ENCODE results near the gene DDX24. TPM values are rescaled to one million over a fixed set of nuclear protein-coding genes. Genes with fewer than 3 reads are reported as not detected.
A peak's percentile ranks its signal among the peaks of the same experiment; 100 is the strongest.

DDX24 gene
- total and polyA plus RNA-seq, 12 donors: 221 to 616 (median 337) TPM

DNA sequence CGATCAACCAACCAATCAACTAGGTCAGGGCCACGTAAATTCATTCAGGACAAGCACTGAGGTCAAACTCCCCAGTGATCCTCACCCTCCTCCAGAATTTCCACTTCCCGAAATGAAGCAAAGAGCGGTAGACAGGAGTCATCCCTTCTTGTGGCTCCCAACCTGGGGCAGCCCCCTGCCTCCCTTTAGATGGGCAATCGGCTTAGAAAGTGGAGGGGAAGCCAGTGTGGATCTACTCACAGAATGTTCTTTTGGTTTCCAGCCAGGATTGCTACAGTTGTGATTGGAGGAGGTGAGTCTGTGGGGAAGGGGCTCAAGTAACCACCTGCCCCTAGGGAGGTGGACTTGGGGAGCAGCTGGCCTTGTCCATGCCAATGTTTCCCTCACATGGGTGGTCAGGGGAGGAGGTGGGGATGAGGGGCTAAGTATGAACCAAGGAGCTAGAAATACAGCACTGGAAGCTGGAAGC lies 33.6 kb upstream of the DDX24 start:
- DNase-seq: peak in 5 of 7 donors; percentile 31 to 52 (median 42)
- Histone ChIP-seq H3K4me1 (replicated peaks in 1 of 2) (peaks cover 48 to 52% of the 10 kb centered on the region in 2 donors), H3K36me3 (replicated peaks in 1 of 2) (no peaks in the 10 kb centered on the region), H3K9me3 (replicated peaks in 1 of 3) (no peaks in the 10 kb centered on the region), H3K27ac (peak overlapping the region in 4 of 5 donors; percentile 58 to 96 (median 72)), H3K27me3 (no peaks in the 10 kb centered on the region), H3K4me3 (no peak overlapping the region)
- intact Hi-C loops (cut with DNase I): no loop called here
- WGBS, 4 donors: 32 to 43% (median 34%) methylated on average over 5 of the region's 5 CpGs
- TF ChIP-seq, protein P1, sequence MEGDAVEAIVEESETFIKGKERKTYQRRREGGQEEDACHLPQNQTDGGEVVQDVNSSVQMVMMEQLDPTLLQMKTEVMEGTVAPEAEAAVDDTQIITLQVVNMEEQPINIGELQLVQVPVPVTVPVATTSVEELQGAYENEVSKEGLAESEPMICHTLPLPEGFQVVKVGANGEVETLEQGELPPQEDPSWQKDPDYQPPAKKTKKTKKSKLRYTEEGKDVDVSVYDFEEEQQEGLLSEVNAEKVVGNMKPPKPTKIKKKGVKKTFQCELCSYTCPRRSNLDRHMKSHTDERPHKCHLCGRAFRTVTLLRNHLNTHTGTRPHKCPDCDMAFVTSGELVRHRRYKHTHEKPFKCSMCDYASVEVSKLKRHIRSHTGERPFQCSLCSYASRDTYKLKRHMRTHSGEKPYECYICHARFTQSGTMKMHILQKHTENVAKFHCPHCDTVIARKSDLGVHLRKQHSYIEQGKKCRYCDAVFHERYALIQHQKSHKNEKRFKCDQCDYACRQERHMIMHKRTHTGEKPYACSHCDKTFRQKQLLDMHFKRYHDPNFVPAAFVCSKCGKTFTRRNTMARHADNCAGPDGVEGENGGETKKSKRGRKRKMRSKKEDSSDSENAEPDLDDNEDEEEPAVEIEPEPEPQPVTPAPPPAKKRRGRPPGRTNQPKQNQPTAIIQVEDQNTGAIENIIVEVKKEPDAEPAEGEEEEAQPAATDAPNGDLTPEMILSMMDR (IDR thresholded peaks at IDR 0.05): no peak
- no peak for TF ChIP-seq POLR2A (IDR thresholded peaks at IDR 0.05)

DNA sequence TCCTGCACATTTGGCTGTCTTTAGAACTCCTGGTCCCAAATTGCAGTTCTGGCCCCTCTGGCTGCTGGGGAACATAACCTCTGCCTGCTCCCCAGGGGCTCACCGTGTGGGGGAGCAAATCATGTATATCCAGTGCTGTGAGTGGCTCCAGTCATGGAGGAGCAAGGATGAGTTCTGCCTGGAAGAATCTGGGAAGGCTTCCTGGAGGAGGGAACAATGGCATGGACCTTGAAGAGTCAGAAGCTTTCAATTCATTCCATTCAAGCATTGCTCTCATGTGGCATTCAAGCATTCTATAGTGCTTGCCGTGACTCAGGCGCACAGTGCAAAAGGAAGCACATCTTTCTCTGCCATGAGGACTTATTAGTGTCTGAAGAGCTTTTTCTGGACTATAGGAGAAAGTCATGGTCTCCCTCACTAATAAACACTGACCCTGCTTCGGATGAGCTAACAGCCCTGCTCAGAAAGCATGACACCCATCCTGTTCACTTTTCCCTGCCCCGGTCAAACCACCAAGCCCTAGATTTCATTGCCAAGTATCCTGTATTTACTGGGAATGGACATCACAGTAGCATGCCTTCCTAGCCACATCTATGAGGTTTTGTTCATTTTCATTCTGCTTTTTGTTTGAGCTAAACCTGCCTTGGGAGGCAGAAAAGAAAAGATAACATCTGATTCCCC lies 33.0 kb upstream of the DDX24 start:
- TF ChIP-seq, protein P1 (IDR thresholded peaks at IDR 0.05): no peak
- no peak for TF ChIP-seq POLR2A (IDR thresholded peaks at IDR 0.05)
- Histone ChIP-seq H3K36me3 (replicated peaks in 1 of 2) (no peaks in the 10 kb centered on the region), H3K4me1 (replicated peaks in 1 of 2) (peaks cover 49 to 53% of the 10 kb centered on the region in 2 donors), H3K27me3 (no peaks in the 10 kb centered on the region), H3K27ac (peak overlapping the region in 4 of 5 donors; percentile 58 to 96 (median 72)), H3K9me3 (replicated peaks in 1 of 3) (no peaks in the 10 kb centered on the region), H3K4me3 (no peak overlapping the region)
- intact Hi-C loops (cut with DNase I): no loop called here
- 49 to 65% (median 60%) methylated on average over 5 of the region's 5 CpGs for WGBS, 4 donors
- DNase-seq: peak in 2 of 7 donors; percentile 15 to 48

DNA sequence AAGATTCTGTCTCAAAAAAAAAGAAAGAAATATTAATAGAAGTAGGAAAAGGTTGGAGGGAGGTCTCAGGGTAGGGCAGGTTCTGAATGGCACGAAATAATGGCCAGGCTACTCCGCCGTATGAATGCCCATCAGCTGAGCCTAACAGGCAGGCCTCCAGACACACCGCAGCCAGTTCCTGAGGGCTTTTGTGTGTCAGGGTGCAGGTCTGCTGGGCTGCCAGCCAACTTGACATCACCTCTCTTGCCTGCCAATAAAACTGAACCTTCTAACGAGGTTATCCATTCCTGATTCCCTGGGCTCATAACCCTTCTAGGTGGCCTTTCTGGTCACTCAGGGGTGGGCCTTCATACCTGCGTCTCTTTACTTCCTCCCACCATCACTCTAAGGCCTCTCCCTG lies 32.5 kb upstream of the DDX24 start:
- TF ChIP-seq POLR2A (IDR thresholded peaks at IDR 0.05): peak in 1 of 2 donors; percentile 28
- TF ChIP-seq, protein P1 (IDR thresholded peaks at IDR 0.05): no peak
- Histone ChIP-seq H3K36me3 (replicated peaks in 1 of 2) (no peaks in the 10 kb centered on the region), H3K27ac (peak overlapping the region in 4 of 5 donors; percentile 58 to 96 (median 72)), H3K4me1 (replicated peaks in 1 of 2) (peaks cover 53% of the 10 kb centered on the region in 2 donors), H3K4me3 (no peak overlapping the region), H3K27me3 (no peaks in the 10 kb centered on the region), H3K9me3 (replicated peaks in 1 of 3) (no peaks in the 10 kb centered on the region)
- intact Hi-C loops (cut with DNase I): no loop called here
- DNase-seq: peak; percentile 75 to 95 (median 81)
- 23 to 43% (median 36%) methylated on average over 6 of the region's 6 CpGs for WGBS, 4 donors

DNA sequence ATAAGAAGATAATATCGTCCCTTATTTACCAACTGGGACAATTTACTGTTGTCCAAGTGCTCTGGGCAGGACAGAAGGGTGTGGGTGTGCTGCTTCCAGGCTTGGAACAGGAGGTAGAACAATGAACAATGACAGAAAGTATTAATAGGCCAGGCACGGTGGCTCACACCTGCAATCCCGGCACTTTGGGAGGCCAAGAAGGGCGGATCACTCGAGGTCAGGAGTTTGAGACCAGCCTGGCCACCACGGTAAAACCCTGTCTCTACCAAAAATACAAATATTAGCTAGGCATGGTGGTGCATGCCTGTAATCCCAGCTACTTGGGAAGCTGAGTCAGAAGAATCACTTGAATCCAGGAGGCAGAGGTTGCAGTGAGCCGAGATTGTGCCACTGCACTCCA lies 32.1 kb upstream of the DDX24 start:
- Histone ChIP-seq H3K4me3 (peak overlapping the region in 1 of 4 donors; percentile 50), H3K27ac (peak overlapping the region in 4 of 5 donors; percentile 58 to 96 (median 72))

More for the DNA sequence above, 32.1 kb upstream of the DDX24 start:
- DNase-seq: peak in 2 of 7 donors; percentile 12 to 48
- no peaks in the 10 kb centered on the region for H3K9me3 ChIP-seq (replicated peaks in 1 of 3)
- no peaks in the 10 kb centered on the region for H3K36me3 ChIP-seq (replicated peaks in 1 of 2)
- no peaks in the 10 kb centered on the region for H3K27me3 ChIP-seq
- peaks cover 53% of the 10 kb centered on the region in 2 donors for H3K4me1 ChIP-seq (replicated peaks in 1 of 2)
- TF ChIP-seq, protein P1 (IDR thresholded peaks at IDR 0.05): no peak
- no peak for TF ChIP-seq POLR2A (IDR thresholded peaks at IDR 0.05)
- intact Hi-C loops (cut with DNase I): no loop called here
- WGBS, 4 donors: 54 to 68% (median 64%) methylated on average over 7 of the region's 7 CpGs

All from adrenal gland (tissue), 12 donors.